B cell (primary cell): ENCODE measurements around the gene SAA1. TPM values are rescaled to one million over a fixed set of nuclear protein-coding genes. Genes with fewer than 3 reads are reported as not detected.

Source experiments
- ATAC-seq: fragments of 200-7000 bp; cut with Tn5 transposase; one replicate; pipeline ENCODE4 v1.10.0; 2021; ENCODE audit warnings: low read depth, mild to moderate bottlenecking, moderate number of reproducible peaks, moderate library complexity
- CTCF ChIA-PET: fragments of 350-600 bp; sonication (Branson Sonifier 250); formaldehyde crosslinking; loops from one replicate; lab custom pipeline; 2021; ENCODE audit warnings: antibody characterized with exemption, inconsistent platforms; lab: Charles Lee
- POLR2A ChIA-PET: fragments of 350-600 bp; sonication (Branson Sonifier 250); formaldehyde crosslinking; loops from one replicate; lab custom pipeline; 2021; ENCODE audit warnings: antibody characterized with exemption; lab: Charles Lee
- DNase-seq: peaks from one replicate; pipeline ENCODE4 v3.0.0; 2013
- H2AFZ ChIP-seq: 2 replicates; pipeline ENCODE4 v1.6.1; 2012; ENCODE audit warnings: mild to moderate bottlenecking, low read depth, low read length; ENCODE audit not compliant: insufficient read depth, poor library complexity, severe bottlenecking
- H3K27ac ChIP-seq, 2 donors: 1 replicate in 1 of 2; 2 replicates in 1 of 2; pipeline ENCODE4 v1.5.1; 2012 to 2013; ENCODE audit warnings: low read length in 2 of 2, mild to moderate bottlenecking in 2 of 2, moderate library complexity in 1 of 2
- H3K27me3 ChIP-seq, 4 experiments: fragments of 200-600 bp in 1 of 4; sonication (generic) in 1 of 4; replicated peaks in 1 of 4; 1 replicate in 2 of 4; 2 replicates in 2 of 4; pipeline versions ENCODE4 v1.6.1 to v1.7.0; 2013 to 2016; ENCODE audit warnings: low read length in 3 of 4, mild to moderate bottlenecking in 2 of 4, mixed read lengths in 1 of 4, moderate library complexity in 1 of 4; ENCODE audit not compliant: insufficient read depth in 4 of 4, control insufficient read depth in 3 of 4; ENCODE audit errors: control extremely low read depth in 1 of 4
- H3K36me3 ChIP-seq, 2 experiments: replicated peaks in 1 of 2; 1 replicate in 1 of 2; 2 replicates in 1 of 2; pipeline versions ENCODE4 v1.6.1 to v1.7.1; 2013; ENCODE audit warnings: low read length in 1 of 2; ENCODE audit not compliant: insufficient read depth in 2 of 2, control insufficient read depth in 1 of 2; ENCODE audit errors: control extremely low read depth in 1 of 2, extremely low read depth in 1 of 2
- H3K4me1 ChIP-seq, 2 donors: fragments of 200-600 bp in 1 of 2; sonication (generic) in 1 of 2; 1 replicate in 1 of 2; 2 replicates in 1 of 2; pipeline versions ENCODE4 v1.5.1 to v1.6.1; 2013 to 2017; ENCODE audit warnings: low read length in 2 of 2; ENCODE audit not compliant: control insufficient read depth in 2 of 2, insufficient read depth in 2 of 2
- H3K4me2 ChIP-seq: replicated peaks from 2 replicates; pipeline ENCODE3; 2012; ENCODE audit warnings: mild to moderate bottlenecking, low read depth, low read length; ENCODE audit not compliant: poor library complexity, severe bottlenecking
- H3K4me3 ChIP-seq, 5 experiments: fragments of 200-600 bp in 1 of 5; sonication (generic) in 1 of 5; 1 replicate in 3 of 5; 2 replicates in 2 of 5; pipeline versions ENCODE4 v1.5.1 to v1.7.0; 2011 to 2016; ENCODE audit warnings: low read length in 4 of 5, mild to moderate bottlenecking in 4 of 5, low read depth in 2 of 5, control low read depth in 1 of 5, moderate library complexity in 1 of 5; ENCODE audit not compliant: insufficient read depth in 1 of 5; ENCODE audit errors: control extremely low read depth in 1 of 5, extremely low read depth in 1 of 5
- H3K79me2 ChIP-seq: fragments of 200-600 bp; sonication (generic); one replicate; pipeline ENCODE4 v1.6.0; 2016; ENCODE audit warnings: low read length; ENCODE audit not compliant: control insufficient read depth, insufficient read depth
- H3K9ac ChIP-seq: fragments of 200-600 bp; sonication (generic); 2 replicates; pipeline ENCODE4 v1.6.1; 2017; ENCODE audit warnings: mild to moderate bottlenecking, low read length, moderate library complexity
- H3K9me3 ChIP-seq, 3 donors: one replicate each; pipeline versions ENCODE4 v1.6.1 to v1.7.1; 2013; ENCODE audit warnings: low read length in 2 of 3; ENCODE audit not compliant: control insufficient read depth in 2 of 3, insufficient read depth in 1 of 3; ENCODE audit errors: control extremely low read depth in 1 of 3
- H4K20me1 ChIP-seq: 2 replicates; pipeline ENCODE4 v1.6.0; 2012; ENCODE audit warnings: mild to moderate bottlenecking, low read length; ENCODE audit not compliant: insufficient read depth, control insufficient read depth, poor library complexity, severe bottlenecking
- H3K27ac Mint-ChIP-seq: one replicate; pipeline ENCODE4 v1.8.0; 2021; ENCODE audit warnings: mixed read lengths
- H3K27me3 Mint-ChIP-seq: one replicate; pipeline ENCODE4 v1.8.0; 2021; ENCODE audit warnings: mixed read lengths
- H3K4me1 Mint-ChIP-seq: one replicate; pipeline ENCODE4 v1.8.0; 2021; ENCODE audit warnings: mixed read lengths
- H3K4me3 Mint-ChIP-seq: one replicate; pipeline ENCODE4 v1.8.0; 2021; ENCODE audit warnings: mixed read lengths
- H3K9me3 Mint-ChIP-seq: one replicate; pipeline ENCODE4 v1.8.0; 2022; ENCODE audit warnings: mixed read lengths; ENCODE audit not compliant: insufficient read depth
- EZH2 ChIP-seq: IDR thresholded peaks from 2 replicates; pipeline ENCODE4 v1.6.1; 2012; ENCODE audit warnings: borderline replicate concordance, low read depth, mild to moderate bottlenecking, moderate library complexity, low read length; ENCODE audit not compliant: insufficient read depth, poor library complexity, severe bottlenecking
- WGBS: methylation state at CpG from one replicate; pipeline ENCODE4 v1.1.5; 2013; ENCODE audit warnings: missing lambda C conversion rate; ENCODE audit not compliant: insufficient coverage; 5-methylcytosine and 5-hydroxymethylcytosine counted together
- intact Hi-C: fragments of 100-400 bp; cut with micrococcal nuclease; formaldehyde crosslinking; loops from one replicate; pipeline ENCODE4 v1.10.0; 2022
- polyA plus RNA-seq: library from polyadenylated mRNA; depleted of rRNA; stranded (reverse); fragments of >200 nt; gene quantifications from 2 replicates; pipeline ENCODE4 v1.2.3, GENCODE V29; 2012
- total RNA-seq, 2 donors: library from RNA; stranded (reverse); fragments of 120-200 nt in 1 of 2; gene quantifications; 1 replicate in 1 of 2; 2 replicates in 1 of 2; pipeline versions ENCODE4 v1.2.3 to v1.2.4, GENCODE V29; 2013 to 2022
- TF ChIP-seq, protein P1 (sequence below): fragments of 200-600 bp; IDR thresholded peaks from one replicate; pipeline ENCODE4 v1.8.0; 2022; ENCODE audit warnings: antibody characterized with exemption, mild to moderate bottlenecking

SAA1 gene
- total and polyA plus RNA-seq, 2 donors (not counting 1 experiment from before 2014, with no cell fraction given), result not detected

DNA sequence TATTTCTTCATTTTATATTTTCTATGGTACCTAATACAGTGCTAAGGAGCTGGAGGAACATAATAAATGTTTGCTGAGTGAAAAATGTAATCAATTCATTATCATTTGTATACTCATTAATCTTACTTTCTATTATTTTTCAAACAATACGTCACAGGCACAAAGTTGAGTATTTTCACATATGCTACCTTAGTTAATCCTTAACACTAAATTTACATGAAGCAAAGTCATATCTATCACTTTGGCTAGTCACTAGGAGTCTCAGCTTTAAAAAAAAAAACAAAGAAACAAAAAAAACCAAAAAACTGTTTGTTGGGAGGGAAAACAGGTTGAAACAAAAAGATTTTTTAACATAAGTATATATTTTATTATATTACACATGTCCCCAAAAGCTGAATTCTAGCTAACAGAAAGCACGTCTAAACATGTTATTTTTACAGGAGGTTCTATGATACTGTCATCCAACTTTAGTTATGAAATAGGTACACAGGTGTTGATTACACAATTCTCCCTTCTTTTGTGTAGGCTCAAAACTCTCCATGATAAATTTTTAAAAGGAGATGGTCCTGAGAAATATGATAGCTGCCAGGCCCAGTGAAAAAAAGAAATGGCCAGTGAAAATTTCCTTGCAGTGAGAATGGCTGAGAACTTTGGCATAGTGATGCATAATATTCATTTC is 41.5 kb downstream of the SAA1 start:
- no peak overlapping the region for H3K4me2 ChIP-seq

DNA sequence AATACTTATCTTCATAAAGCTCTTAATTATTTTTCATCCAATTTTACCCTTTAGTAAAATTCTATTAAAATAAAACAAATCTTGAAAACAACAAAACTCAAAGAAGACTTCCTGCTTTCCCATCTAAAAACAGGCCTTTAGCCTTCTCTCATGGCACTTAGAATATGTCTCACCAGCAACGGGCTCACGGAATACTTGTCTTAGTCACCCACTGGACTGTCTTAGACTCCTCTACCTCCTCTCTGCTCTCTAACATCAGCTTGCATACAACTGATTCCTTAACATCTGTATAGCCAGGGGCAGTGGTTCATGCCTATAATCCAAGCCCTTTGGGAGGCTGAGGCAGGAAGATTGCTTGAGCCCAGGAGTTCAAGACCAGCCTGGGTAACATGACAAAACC is 42.2 kb downstream of the SAA1 start:
- Mint-ChIP-seq H3K4me1 (peaks cover 21% of the 10 kb centered on the region), H3K27ac (no peak overlapping the region), H3K27me3 (no peaks in the 10 kb centered on the region), H3K9me3 (no peaks in the 10 kb centered on the region), H3K4me3 (no peak overlapping the region)
- Histone ChIP-seq H3K4me2 (no peak overlapping the region), H3K4me1 (peaks cover 13 to 23% of the 10 kb centered on the region in 2 donors), H3K27ac (no peak overlapping the region), H3K36me3 (peaks cover 3 to 69% of the 10 kb centered on the region in 2 experiments), H3K27me3 (no peaks in the 10 kb centered on the region), H3K9me3 (no peaks in the 10 kb centered on the region), H3K4me3 (no peak overlapping the region), H2AFZ (no peak overlapping the region), H3K9ac (no peak overlapping the region), H3K79me2 (peaks cover 19% of the 10 kb centered on the region), H4K20me1 (no peaks in the 10 kb centered on the region)
- TF ChIP-seq, protein P1, sequence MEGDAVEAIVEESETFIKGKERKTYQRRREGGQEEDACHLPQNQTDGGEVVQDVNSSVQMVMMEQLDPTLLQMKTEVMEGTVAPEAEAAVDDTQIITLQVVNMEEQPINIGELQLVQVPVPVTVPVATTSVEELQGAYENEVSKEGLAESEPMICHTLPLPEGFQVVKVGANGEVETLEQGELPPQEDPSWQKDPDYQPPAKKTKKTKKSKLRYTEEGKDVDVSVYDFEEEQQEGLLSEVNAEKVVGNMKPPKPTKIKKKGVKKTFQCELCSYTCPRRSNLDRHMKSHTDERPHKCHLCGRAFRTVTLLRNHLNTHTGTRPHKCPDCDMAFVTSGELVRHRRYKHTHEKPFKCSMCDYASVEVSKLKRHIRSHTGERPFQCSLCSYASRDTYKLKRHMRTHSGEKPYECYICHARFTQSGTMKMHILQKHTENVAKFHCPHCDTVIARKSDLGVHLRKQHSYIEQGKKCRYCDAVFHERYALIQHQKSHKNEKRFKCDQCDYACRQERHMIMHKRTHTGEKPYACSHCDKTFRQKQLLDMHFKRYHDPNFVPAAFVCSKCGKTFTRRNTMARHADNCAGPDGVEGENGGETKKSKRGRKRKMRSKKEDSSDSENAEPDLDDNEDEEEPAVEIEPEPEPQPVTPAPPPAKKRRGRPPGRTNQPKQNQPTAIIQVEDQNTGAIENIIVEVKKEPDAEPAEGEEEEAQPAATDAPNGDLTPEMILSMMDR, result no peak
- TF ChIP-seq EZH2, result no peak
- no peak for ATAC-seq
- ChIA-PET CTCF (no interaction called here), POLR2A (no interaction called here)
- intact Hi-C loops, result no loop called here
- no peak for DNase-seq
- WGBS, result 100% methylated on average over 2 of the region's 2 CpGs

More for the DNA sequence above, 41.5 kb downstream of the SAA1 start:
- no CpG with 5 or more reads among the region's 2 CpGs for WGBS
- Histone ChIP-seq H3K4me1 (peaks cover 13 to 22% of the 10 kb centered on the region in 2 donors), H3K27ac (no peak overlapping the region), H2AFZ (no peak overlapping the region), H3K36me3 (peaks cover 3 to 76% of the 10 kb centered on the region in 2 experiments), H3K9me3 (no peaks in the 10 kb centered on the region), H4K20me1 (no peaks in the 10 kb centered on the region), H3K4me3 (no peak overlapping the region), H3K27me3 (no peaks in the 10 kb centered on the region), H3K79me2 (peaks cover 14% of the 10 kb centered on the region), H3K9ac (no peak overlapping the region)
- Mint-ChIP-seq H3K27ac (no peak overlapping the region), H3K4me1 (peaks cover 17% of the 10 kb centered on the region), H3K27me3 (no peaks in the 10 kb centered on the region), H3K4me3 (no peak overlapping the region), H3K9me3 (no peaks in the 10 kb centered on the region)
- DNase-seq, result no peak
- no peak for ATAC-seq
- TF ChIP-seq, protein P1, result no peak
- intact Hi-C loops, result no loop called here
- ChIA-PET CTCF (no interaction called here), POLR2A (no interaction called here)
